WTC11 (cell line): ENCODE results near the gene KCNE4.

Experiments
- ATF3 ChIP-seq: sonication (generic); formaldehyde crosslinking; conservative IDR thresholded peaks from 2 replicates; pipeline ENCODE4 v1.8.1; 2022; ENCODE audit warnings: mild to moderate bottlenecking, missing genetic modification reagents
- CDX4 ChIP-seq: fragments of 250-450 bp; sonication (Bioruptor Pico); IDR thresholded peaks from 2 replicates; pipeline ENCODE4 v1.9.0; 2021; ENCODE audit warnings: moderate library complexity, mild to moderate bottlenecking, inconsistent platforms, borderline replicate concordance
- CREB1 ChIP-seq: sonication (generic); formaldehyde crosslinking; IDR thresholded peaks from 2 replicates; pipeline ENCODE4 v1.8.0; 2023; ENCODE audit warnings: mild to moderate bottlenecking, missing genetic modification reagents
- CTCF ChIP-seq: fragments of 200-600 bp; IDR thresholded peaks from 2 replicates; pipeline ENCODE4 v1.8.0; 2022; ENCODE audit warnings: antibody characterized with exemption
- HMGXB4 ChIP-seq: sonication (generic); formaldehyde crosslinking; IDR thresholded peaks from 2 replicates; pipeline ENCODE4 v1.8.1; 2023; ENCODE audit warnings: mild to moderate bottlenecking, moderate library complexity, missing genetic modification reagents
- JUN ChIP-seq: sonication (generic); formaldehyde crosslinking; IDR thresholded peaks from 2 replicates; pipeline ENCODE4 v1.8.0; 2023; ENCODE audit warnings: mild to moderate bottlenecking, missing genetic modification reagents
- MAX ChIP-seq: sonication (generic); formaldehyde crosslinking; IDR thresholded peaks from 2 replicates; pipeline ENCODE4 v1.8.0; 2022; ENCODE audit warnings: mild to moderate bottlenecking, missing genetic modification reagents
- USF1 ChIP-seq: sonication (generic); formaldehyde crosslinking; IDR thresholded peaks from 2 replicates; pipeline ENCODE4 v1.8.0; 2022; ENCODE audit warnings: mild to moderate bottlenecking, missing genetic modification reagents
- USF2 ChIP-seq: sonication (generic); formaldehyde crosslinking; IDR thresholded peaks from 2 replicates; pipeline ENCODE4 v1.8.1; 2023; ENCODE audit warnings: mild to moderate bottlenecking, missing genetic modification reagents, moderate library complexity
- ZNF121 ChIP-seq: sonication (generic); formaldehyde crosslinking; IDR thresholded peaks from 2 replicates; pipeline ENCODE4 v1.8.0; 2023; ENCODE audit warnings: missing genetic modification reagents
- ZNF532 ChIP-seq: fragments of 250-450 bp; sonication (Bioruptor Pico); IDR thresholded peaks from 2 replicates; pipeline ENCODE4 v1.9.0; 2021; ENCODE audit warnings: mild to moderate bottlenecking, borderline replicate concordance
- ZSCAN18 ChIP-seq: fragments of 250-450 bp; sonication (Bioruptor Pico); IDR thresholded peaks from 2 replicates; pipeline ENCODE4 v2.1.2; 2022; ENCODE audit warnings: mild to moderate bottlenecking, moderate library complexity

- TF ChIP-seq USF1 (CRISPR knock-in tag) (no peak), CTCF (no peak), ZNF121 (CRISPR knock-in tag) (no peak), ZNF532 (CRISPR knock-in tag) (no peak), JUN (CRISPR knock-in tag) (no peak), ATF3 (CRISPR knock-in tag) (no peak), CDX4 (no peak), ZSCAN18 (no peak), CREB1 (CRISPR knock-in tag) (no peak), MAX (no peak), USF2 (CRISPR knock-in tag) (no peak), HMGXB4 (CRISPR knock-in tag) (no peak)
These were observed 3.1 kb downstream of the KCNE4 start for GRCh38 chr2:223055140-223055539.
